Stimulated activated CD4-positive, alpha-beta T cell treated with anti-CD3 and anti-CD28 coated beads, Interleukin-1b, Interleukin-23, amount 100 ng/mL, for 1 hour (primary cell): ENCODE measurements around the gene TNFRSF1B.
A peak's percentile ranks its signal among the peaks of the same experiment; 100 is the strongest.

ENCODE experiments used
- DNase-seq, 2 donors: peaks; one replicate each; pipeline ENCODE4 v3.0.0-alpha.2; 2020; ENCODE audit warnings: low read depth in 2 of 2

The TNFRSF1B gene

DNA sequence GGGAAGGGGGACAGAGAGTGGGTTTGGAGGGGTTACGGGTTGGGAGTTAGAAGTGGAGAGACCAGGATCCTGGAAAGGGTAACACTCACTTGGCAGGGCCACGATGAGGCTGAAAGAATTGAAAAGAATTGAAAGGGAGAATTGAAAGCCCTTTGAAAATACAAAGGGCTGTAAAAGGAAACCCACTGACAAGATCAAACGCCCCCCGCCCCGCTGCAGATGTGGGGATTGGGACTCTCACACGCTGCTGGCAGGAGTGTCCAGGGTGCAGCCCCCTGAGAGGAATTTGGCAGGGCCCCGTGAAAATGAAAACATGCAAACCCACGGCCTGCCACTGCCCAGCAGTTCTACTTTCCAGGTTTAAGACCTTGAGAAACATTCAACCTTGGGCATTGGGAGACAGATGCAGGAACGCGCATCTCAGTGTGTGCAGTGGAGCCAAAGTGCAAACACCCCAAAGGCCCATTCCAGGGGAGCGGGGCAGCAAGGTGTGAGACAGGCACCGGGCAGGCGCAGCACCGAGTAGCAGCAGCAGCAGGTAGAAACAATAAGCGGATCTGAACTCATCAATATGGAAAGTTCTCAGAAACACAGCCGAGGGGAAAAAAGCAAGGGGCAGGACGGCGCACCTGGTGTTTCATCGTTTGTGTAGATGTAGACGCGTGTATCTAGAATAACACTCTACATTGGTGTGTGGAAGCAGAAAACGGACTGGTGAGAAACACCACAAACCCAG, 8.3 kb upstream of the TNFRSF1B start:
- no peak for DNase-seq

DNA sequence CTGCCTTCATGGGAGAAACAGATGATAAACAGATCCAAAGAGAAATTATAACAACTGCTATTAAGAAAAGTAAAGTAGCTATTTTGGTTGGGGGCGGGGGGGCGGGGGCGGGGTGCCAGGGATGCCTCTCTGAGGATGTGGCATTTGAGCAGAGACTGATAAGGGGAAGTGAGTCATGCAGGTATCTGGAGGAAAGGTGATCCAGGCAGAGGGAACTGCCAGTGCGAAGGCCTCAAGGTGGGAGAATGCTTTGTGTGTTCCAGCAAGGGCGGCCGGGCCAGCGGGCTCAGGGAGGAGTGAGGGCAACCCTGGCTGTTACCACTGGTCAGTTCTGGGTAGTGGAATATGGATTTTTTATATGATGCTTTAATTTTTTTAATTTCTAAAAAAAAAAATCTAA, 7.0 kb upstream of the TNFRSF1B start:
- no peak for DNase-seq

DNA sequence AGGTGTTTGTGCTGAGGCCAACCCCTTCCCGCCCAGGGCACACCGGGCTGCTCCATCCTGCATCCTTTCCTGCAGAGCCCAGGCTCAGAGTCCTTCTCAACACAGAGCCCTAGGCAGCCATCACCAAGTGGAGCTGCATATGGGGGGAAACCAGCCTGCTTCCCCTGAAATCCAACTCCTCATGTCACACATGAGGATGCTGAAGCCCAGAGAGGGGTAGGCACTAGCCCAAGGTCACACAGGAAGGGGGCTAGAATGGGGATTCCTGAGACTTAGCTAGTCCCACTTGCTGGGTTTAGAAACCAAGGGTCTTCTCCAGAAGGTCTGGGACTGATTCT, 5.5 kb upstream of the TNFRSF1B start:
- DNase-seq = no peak

DNA sequence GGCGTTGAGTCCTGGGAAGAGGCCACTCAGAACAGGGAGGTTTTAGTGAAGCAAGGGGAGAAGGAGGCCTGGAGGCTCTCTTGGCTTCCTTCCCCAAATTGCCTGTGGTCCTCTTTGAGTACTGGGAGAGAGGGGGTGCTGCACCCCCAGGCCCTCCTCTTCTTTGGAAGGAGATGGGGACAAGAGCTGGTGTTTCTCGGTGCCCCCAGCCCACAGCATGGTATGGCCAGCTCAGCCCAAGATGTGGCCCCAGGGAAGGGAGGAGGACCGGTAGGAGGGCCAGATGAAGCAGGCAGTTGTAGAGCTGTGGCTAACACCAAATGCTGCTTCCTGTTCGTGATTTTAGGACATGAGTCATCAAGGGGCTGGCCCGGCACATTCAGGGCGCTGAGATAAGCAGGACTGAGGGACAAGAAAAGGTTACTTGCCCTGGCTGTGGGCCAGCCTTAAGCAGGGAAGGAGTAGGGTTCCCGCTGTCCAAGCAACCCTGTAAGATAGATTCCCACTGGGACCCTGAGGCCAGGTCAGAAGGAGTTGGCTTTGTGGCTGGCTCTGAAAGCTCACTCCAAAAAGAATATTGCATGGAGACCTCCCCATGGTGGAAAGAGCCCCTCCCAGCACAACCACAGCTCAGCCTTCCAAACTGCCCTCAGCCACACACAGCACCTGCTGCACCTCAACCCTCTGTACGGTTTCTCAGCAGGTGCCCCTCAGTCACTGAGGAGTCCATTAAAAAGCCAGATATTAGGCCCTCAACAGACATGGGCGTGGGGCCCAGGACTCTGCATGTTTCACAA, 4.9 kb upstream of the TNFRSF1B start:
- peak in 1 of 2 donors; percentile 36 for DNase-seq

DNA sequence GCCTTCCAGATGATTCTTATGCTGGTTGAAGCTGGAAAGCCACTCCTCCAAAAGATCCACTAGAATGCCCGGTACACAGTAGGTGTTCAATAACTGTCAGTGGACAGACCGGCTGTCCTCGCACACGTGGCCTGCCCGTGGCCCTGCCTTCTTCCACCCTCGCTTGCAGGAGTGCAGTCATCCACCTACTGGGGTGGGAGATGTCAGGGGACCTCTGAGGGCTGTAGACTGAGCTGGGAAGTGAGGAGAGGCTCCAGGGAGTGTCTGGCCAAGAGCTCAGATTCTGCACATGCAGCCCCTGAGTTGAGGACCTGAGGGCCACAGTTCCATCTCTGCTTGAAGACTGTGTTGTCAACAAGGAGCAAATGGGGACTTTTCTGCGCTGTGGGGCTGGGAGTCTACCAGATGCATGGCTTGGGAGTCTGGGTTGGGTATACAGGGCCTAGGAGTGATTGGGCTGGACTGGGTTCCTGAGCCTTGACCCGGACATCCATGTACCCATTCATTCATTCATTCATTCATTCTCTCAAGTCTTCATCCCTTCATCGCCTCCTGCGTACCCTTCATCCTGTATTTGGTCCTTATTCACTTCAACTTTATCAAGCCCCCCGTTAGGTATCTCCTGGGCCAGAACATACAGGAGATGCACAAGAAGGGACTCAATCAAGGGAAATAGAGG, 4.2 kb upstream of the TNFRSF1B start:
- no peak for DNase-seq

DNA sequence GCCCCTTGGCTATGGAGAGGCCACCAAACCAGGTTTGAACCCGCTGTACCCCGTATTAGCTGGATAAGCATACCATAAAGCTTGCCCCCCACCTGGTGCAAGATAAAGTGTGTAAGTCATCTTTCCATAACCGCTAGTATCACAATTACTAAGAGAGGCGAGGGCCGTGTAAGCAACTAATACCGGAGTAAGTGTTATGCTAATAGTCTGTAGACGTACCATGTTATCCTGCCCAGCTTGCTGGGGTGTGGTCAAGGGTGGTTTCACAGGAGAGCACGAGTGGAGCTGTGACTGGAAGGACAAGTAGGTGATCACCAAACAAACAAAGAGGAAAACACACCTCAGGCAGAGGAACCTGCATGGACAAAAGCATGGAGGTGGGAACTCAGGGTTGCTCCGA, 3.6 kb upstream of the TNFRSF1B start:
- no peak for DNase-seq

DNA sequence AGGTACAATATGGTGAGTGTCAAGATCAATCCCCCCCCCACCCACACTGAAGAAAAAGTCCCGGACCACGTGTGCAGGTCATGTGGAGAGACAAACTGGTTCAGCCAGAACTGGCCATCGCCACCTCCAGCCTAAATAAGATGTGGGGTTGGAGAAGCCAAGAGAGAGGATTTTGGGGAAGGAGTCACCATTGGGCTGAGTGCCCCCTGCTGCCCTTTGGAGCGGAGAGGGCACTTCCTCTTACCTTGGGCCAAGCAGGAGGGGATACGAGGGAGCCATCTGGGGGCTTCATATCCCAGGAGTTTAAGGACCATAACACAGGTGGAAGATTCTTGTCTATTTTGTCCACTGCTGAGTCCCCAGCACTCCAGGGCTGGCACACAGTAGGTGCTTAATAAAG, 2.6 kb upstream of the TNFRSF1B start:
- no peak for DNase-seq

DNA sequence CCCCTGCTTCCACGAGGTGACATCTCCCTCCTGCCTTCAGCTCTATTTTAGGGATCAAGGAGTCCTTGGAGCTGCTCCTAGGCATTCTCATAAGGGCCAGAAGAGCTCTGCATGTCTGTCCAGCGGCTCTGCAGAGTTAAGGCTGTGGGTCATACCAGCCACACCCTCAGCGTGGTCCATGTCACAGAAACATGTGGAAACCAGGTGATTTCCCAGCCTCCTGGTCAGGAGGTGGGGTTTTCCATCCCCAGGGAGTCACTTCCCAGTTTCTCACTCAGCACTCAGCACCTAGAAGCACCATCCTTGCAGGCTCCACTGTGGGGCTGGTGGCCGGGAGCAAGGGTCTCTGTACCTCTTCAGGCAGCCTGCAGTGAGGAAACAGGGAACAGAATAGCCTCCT, 1.4 kb upstream of the TNFRSF1B start:
- no peak for DNase-seq

DNA sequence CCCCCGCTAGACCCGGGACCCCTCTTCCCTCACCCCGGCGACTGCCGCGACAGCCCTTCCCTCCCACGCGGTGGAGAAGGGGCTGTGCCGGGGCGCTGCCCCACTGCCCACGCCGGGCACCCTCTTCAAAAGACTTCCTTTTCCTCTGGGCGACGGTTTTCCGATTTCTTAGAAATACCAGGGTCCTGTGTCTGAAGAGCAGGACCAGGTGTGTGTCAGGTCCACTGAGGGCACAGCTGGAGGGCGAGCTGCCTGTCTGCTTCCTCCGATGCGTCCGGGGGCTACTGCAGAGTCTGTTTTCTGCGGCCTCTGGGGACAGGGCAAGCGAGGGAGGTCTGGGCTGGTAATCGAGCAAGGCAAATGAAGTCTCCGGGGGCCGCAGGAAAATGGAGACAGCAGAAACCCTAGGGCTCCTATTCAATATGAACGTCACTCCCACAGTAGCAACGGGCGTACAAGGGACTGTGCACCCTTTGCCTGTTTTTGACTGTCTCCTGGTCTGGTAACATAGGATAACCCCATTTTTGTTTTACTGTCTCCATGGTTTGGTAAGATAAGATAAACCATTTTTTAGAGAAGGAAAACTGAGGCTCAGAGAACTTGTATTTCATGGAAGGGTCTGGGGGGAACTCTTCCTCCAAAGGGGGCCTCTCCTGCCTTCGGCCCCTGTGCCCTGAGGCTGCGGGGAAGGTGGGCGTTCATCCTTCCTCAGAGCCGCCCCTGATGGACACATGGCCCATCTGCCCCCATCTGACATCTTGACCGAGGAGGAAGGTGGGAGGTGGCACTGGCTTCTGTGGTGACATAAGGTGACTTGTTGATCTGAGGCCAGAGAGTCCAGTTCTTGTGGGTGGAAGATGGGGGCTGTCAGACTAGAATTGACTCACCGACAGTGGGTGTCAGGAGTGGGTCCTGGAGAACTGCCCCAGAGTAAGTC, 970 bp downstream of the TNFRSF1B start:
- no peak for DNase-seq

DNA sequence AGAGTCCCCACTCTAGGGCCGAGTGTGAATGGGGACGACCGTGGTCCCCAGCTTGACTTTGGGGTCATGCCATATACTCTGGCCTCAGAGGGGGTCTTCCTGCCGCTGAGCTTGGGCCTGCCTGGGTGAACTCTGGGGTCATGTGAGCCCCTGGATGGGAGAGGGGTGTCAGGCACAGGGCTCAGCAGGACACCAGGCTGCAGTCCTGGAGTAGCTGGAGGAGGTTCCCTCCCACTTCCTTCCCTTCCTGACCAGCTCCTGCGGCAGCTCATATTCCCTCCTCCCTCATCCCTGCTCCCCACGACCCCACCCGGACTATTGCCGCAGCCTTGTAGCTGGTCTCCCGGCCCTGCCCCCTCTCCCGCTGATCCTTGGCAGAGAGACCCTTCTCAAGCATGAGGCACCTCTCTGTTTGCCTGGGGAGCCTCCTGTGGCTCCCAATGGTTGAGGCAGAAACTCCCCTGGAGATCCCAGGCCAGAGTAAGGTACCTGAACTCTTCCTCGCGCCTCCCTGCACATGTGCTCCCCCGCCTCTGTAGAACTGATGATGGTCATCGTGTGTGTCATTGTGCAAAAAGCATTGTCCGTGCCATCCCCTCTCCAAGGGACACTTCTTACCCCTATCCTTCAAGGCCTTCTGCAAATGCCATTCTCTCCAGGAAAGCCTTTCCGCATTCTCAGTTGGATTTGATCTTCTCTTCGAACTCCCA, 1.8 kb downstream of the TNFRSF1B start:
- DNase-seq = no peak

DNA sequence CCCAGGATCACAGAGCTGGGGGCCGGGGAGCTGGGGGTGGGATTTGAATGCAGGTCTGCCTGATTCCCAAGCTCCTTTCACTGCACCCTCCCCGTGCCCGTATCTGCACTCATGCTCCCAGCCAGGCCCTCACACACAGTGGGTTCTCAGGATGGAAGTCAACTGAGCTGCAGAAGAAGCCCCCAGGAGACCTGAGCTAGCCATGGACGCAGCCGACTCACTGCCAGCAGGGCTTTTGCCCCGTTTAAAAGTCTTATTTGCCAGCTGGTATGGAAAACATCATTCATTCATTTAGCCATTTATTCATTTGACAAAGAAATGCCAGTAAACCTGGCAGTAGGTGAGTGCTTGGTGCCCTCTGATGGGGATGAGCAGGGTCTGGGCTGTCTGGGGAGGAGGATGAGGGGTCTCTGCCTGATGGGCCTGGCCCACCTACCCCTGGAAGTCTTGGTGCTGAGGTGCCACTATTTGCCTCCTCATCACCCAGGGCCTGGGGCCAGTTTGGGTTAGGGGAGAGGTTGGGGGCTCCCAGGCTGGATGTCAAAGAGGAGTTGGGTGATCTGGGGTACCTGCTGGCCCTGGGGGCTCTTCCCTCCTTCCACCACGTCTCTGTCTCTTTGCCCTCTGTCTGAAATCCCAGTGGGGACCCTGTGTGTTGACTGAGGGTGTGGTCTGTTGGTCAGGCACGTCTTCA, 2.8 kb downstream of the TNFRSF1B start:
- no peak for DNase-seq

DNA sequence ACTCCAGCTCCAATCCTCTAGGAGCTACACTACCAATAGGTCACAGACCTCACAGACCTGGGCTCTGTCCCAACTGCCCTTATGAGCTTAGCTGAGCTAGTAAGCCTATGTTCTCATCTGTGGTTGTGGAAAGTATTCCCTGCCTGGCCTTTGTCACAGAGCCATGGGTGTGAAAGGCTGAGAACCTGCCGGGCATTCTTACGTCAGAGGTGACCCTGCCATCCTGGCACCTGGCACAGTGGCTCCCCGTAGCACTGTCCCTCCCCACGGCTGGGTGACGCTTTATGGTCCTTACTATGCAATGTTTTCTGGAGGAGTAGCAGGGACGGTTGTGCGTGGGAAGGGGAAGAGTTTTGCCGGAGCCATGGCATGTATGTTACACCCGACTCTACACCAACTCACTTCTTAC, 3.5 kb downstream of the TNFRSF1B start:
- DNase-seq = no peak

DNA sequence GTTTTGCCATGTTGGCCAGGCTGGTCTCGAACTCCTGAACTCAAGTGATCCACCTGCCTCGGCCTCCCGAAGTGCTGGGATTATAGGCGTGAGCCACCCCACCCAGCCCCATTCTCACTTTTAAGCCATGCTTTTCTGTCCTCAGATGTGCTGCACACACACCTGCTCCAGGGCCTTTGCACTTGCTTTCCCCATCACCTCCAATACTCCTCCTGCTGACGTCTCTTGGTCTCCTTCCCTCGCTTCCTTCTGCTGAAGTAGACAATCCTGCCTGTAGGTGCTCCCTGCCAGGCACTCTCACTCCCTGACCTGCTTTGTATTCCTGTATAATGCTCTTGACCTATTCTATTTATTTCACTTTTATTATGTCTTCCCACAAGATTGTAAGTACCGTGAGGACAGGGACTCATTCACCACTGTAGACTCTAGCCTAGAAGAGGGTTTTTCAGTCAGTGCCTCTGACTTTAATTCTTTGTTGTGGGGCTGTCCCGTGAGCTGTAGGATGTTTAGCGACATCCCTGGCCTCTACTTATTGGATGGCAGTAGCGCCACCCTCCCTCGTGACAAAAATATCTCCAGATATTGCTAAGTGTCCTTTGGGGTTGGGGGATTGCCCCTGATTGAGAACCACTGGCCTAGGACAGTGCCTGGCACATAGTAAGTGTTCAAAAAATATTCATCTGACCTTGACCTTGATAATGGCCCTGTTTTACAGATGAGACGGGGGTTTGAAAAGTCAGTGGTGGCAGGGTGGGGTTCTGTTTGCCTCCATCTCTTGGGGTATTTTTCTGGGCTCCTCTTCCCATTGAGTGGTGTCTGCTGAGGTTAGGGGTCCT, 4.6 kb downstream of the TNFRSF1B start:
- no peak for DNase-seq

DNA sequence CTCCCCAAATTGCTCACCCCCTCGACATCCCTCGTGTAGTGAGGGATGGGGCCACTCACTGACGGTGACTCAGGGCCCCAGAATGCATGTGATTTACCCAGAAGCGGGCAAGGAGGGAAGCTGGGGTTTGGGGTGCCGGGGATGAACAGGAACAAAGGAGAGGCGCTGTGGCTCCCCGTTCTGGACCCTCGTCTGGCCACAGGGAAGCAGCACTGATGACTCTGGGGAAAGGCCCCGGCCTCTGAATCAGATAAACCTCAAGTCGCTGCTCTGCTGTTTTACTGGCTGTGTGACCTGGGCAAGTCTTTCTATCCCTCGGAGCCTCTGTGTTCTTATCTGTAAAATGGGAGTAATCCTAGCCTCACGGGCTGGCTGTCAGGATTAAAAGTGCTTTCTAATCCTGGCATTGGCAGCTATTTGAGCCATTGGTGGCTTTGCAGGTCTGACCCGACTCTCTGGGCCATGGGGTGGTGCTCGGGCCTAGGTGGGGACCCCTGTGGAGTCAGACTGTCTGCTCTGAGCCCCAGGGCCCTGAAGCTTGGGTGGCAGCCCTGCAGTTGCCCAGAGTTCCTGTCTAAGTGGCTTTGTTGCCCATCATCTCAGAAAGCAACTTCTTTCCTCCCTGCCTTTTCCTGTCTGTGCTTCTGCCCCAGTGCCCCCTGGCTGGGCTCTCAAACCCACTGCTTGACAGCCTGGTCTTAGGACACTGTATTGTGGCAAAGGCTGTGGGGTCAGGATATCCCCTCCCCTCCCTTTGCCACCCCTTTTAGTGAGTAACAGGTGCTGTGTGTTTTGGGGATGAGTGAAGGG, 5.5 kb downstream of the TNFRSF1B start:
- no peak for DNase-seq

DNA sequence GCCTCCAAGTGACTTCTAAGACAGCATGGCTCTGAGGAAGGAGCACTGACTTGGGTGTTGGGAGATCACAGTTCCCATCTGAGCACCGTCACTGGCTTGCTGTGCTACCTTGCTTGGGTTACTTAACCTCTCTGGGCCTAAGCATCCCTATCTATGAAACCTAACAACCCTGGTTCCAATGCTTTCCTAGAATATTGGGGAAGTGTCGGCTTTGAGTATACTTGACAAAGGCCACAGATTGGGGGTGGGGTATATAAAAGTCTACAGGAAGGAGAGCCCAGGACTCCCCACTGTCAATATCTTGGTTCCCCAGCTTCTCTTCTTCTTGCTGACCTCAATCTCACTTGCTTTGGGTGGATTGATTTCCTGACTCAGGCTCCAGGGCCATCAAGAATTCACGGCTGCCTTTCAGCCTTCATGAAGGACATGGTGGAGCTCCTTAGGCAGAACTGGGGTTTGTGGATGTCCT, 6.3 kb downstream of the TNFRSF1B start:
- DNase-seq = no peak

DNA sequence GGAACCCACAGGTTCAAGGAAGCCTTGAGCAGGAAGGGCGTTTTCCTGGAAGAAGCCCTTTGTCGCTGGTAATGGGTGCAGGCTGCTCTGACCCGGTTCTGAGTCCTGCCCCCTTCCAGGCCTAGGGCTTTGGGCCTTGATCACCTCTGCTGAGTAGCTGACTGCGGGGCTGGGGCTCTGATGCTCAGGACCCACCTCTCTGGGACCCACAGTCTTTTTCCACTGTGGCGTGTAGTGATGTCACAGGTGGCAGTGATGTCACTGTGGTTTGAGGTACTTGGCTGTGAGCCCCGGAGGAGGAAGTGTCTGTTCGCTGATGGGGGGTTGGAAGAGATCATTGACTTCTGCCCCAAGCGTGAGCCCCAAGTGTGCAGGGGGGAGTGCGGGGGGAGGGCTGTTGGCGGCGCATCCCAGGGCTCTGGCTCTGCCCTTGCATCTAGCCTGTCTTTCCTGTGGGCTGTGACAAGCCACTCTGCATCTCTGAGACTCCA, 6.9 kb downstream of the TNFRSF1B start:
- peak; percentile 45 to 84 for DNase-seq

DNA sequence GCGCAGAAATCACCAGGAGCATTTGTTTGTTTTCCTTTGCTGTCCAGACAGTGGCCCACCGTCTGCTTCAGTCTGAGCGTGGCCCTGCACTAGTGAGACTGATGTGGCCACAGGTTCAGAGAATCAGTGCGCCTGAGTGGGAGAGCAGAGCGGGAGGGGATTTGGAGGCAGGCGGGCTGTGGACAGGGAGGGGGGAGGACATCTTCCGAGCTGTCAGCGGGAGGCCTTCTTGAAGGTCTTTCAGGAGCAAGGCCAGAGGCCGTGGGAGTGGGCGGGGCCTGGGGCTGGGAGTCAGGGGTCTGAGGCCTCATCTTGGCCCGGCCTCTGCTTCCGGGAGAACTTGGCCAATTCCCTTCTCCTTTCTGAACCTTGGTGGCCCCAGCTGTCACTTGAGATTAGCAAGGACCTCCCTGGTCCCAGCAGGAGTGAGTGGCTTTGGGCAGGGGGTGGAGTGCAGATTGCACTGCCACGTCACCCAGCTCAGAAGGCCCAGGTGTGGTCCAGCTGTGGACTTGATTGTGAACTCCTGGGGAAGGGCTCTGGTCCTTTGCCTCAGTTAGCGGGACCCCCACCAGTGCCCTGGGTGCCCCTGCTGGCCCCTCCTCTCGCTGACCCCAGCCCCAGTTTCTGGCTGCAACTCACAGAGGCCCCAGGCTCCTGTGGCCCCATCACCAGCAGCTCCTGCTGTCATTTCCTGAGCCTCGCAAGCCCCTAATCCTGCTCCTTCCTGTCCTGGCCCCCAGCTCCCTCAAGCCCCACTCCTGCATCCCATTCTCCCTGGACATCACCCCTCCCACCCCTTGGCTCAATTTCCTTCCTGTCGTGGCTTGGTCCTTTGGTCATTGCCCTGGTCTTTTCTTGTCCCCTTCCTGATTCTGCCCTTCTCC, 8.4 kb downstream of the TNFRSF1B start:
- no peak for DNase-seq
